H1 (cell line): ENCODE data around the gene COL4A2. TPM values are rescaled to one million over a fixed set of nuclear protein-coding genes. Genes with fewer than 3 reads are reported as not detected.

Source experiments
- CTCF ChIA-PET: fragments of 300-600 bp; sonication (Branson Sonifier 250); formaldehyde crosslinking; loops from one replicate; lab custom pipeline; 2021; ENCODE audit not compliant: partially characterized antibody; lab: Charles Lee
- POLR2A ChIA-PET: fragments of 300-600 bp; sonication (Branson Sonifier 250); formaldehyde crosslinking; loops from one replicate; lab custom pipeline; 2021; ENCODE audit warnings: inconsistent platforms; ENCODE audit not compliant: partially characterized antibody; lab: Charles Lee
- DNase-seq, 2 experiments: peaks; one replicate each; pipeline versions ENCODE4 v3.0.0 to v3.0.0-alpha.2; 2010 to 2022; ENCODE audit warnings: low spot score in 2 of 2, low read depth in 1 of 2, mixed read lengths in 1 of 2
- FAIRE-seq: peaks from 2 replicates; lab custom pipeline; 2011; peaks lifted over from hg19 to GRCh38; lab: Jason Lieb, UNC
- H2AFZ ChIP-seq: 2 replicates; pipeline ENCODE4 v1.8.1; 2012; ENCODE audit warnings: low read length, inconsistent platforms
- H2AK5ac ChIP-seq: 2 replicates; pipeline ENCODE4 v1.6.1; 2013; ENCODE audit warnings: low read depth, low read length
- H2BK120ac ChIP-seq: replicated peaks from 2 replicates; pipeline ENCODE3; 2013; ENCODE audit warnings: low read depth, low read length, inconsistent platforms
- H2BK12ac ChIP-seq: 2 replicates; pipeline ENCODE4 v1.6.1; 2013; ENCODE audit warnings: low read depth, low read length
- H2BK15ac ChIP-seq: 2 replicates; pipeline ENCODE4 v1.6.1; 2013; ENCODE audit warnings: low read length
- H2BK20ac ChIP-seq: 2 replicates; pipeline ENCODE4 v1.6.1; 2013; ENCODE audit warnings: low read length
- H2BK5ac ChIP-seq: 2 replicates; pipeline ENCODE4 v1.6.1; 2013; ENCODE audit warnings: low read depth, low read length
- H3K14ac ChIP-seq: 2 replicates; pipeline ENCODE4 v1.6.1; 2013; ENCODE audit warnings: inconsistent platforms; ENCODE audit not compliant: insufficient read length
- H3K18ac ChIP-seq: 2 replicates; pipeline ENCODE4 v1.6.1; 2013; ENCODE audit warnings: low read length; ENCODE audit errors: extremely low read depth
- H3K23ac ChIP-seq: 2 replicates; pipeline ENCODE4 v1.6.1; 2013; ENCODE audit warnings: inconsistent platforms; ENCODE audit not compliant: insufficient read length
- H3K23me2 ChIP-seq: 2 replicates; pipeline ENCODE4 v1.6.1; 2013; ENCODE audit warnings: low read depth, low read length
- H3K27ac ChIP-seq: 2 replicates; pipeline ENCODE4 v1.6.1; 2011; ENCODE audit warnings: low read depth, low read length, inconsistent platforms
- H3K27me3 ChIP-seq, 4 experiments: replicated peaks in 1 of 4; 1 replicate in 1 of 4; 2 replicates in 3 of 4; pipeline versions ENCODE4 v1.6.1 to v1.8.1; 2011 to 2013; ENCODE audit warnings: low read length in 3 of 4, mild to moderate bottlenecking in 3 of 4, inconsistent platforms in 2 of 4, mixed read lengths in 2 of 4, moderate library complexity in 1 of 4; ENCODE audit not compliant: control insufficient read depth in 3 of 4, insufficient read depth in 3 of 4; ENCODE audit errors: extremely low read depth in 1 of 4
- H3K36me3 ChIP-seq, 4 experiments: 2 replicates each; pipeline versions ENCODE4 v1.6.1 to v1.8.1; 2011 to 2013; ENCODE audit warnings: mild to moderate bottlenecking in 4 of 4, low read length in 3 of 4, moderate library complexity in 2 of 4, control low read depth in 1 of 4, inconsistent platforms in 1 of 4; ENCODE audit not compliant: insufficient read depth in 4 of 4, control insufficient read depth in 2 of 4
- H3K4ac ChIP-seq: replicated peaks from 2 replicates; pipeline ENCODE3; 2013; ENCODE audit warnings: low read length, low read depth, mixed read lengths, inconsistent platforms; ENCODE audit not compliant: insufficient read length
- H3K4me1 ChIP-seq, 4 experiments: replicated peaks in 1 of 4; 1 replicate in 1 of 4; 2 replicates in 3 of 4; pipeline versions ENCODE4 v1.6.1 to v1.8.1; 2011 to 2013; ENCODE audit warnings: low read length in 3 of 4, inconsistent platforms in 2 of 4, mixed read lengths in 1 of 4; ENCODE audit not compliant: insufficient read depth in 4 of 4, control insufficient read depth in 3 of 4
- H3K4me2 ChIP-seq, 2 experiments: 2 replicates each; pipeline versions ENCODE4 v1.6.1 to v1.8.1; 2011 to 2013; ENCODE audit warnings: low read depth in 2 of 2, low read length in 2 of 2, control low read depth in 1 of 2, inconsistent platforms in 1 of 2, mild to moderate bottlenecking in 1 of 2; ENCODE audit not compliant: insufficient read depth in 1 of 2
- H3K4me3 ChIP-seq, 4 experiments: fragments of 200-600, 300-600 bp in 1 of 4; sonication (generic), shearing (Covaris generic), sonication (Bioruptor Twin) in 1 of 4; 2 replicates each; pipeline versions ENCODE4 v1.5.1 to v1.8.1; 2011 to 2016; ENCODE audit warnings: low read length in 4 of 4, low read depth in 3 of 4, control low read depth in 2 of 4, inconsistent platforms in 2 of 4, mild to moderate bottlenecking in 2 of 4, mixed read lengths in 1 of 4, moderate library complexity in 1 of 4; ENCODE audit not compliant: insufficient read depth in 2 of 4; ENCODE audit errors: extremely low read depth in 1 of 4
- H3K56ac ChIP-seq: replicated peaks from 2 replicates; pipeline ENCODE3; 2013; ENCODE audit warnings: low read depth, mild to moderate bottlenecking, mixed read lengths, low read length, inconsistent platforms; ENCODE audit not compliant: insufficient read length
- H3K79me1 ChIP-seq: 2 replicates; pipeline ENCODE4 v1.6.1; 2013; ENCODE audit warnings: low read depth, low read length, control low read depth
- H3K79me2 ChIP-seq, 2 experiments: 2 replicates each; pipeline versions ENCODE4 v1.6.1 to v1.8.1; 2012 to 2013; ENCODE audit warnings: low read length in 2 of 2, mild to moderate bottlenecking in 2 of 2, inconsistent platforms in 1 of 2; ENCODE audit not compliant: insufficient read depth in 2 of 2, control insufficient read depth in 1 of 2
- H3K9ac ChIP-seq, 4 experiments: replicated peaks in 1 of 4; 1 replicate in 1 of 4; 2 replicates in 3 of 4; pipeline versions ENCODE4 v1.6.1 to v1.8.1; 2011 to 2013; ENCODE audit warnings: low read depth in 3 of 4, low read length in 3 of 4, control low read depth in 2 of 4, mild to moderate bottlenecking in 2 of 4, moderate library complexity in 2 of 4, inconsistent platforms in 1 of 4; ENCODE audit errors: extremely low read depth in 1 of 4
- H3K9me3 ChIP-seq, 2 experiments: 2 replicates each; pipeline versions ENCODE4 v1.6.1 to v1.8.1; 2012 to 2013; ENCODE audit warnings: mild to moderate bottlenecking in 2 of 2, moderate library complexity in 2 of 2, control low read depth in 1 of 2, inconsistent platforms in 1 of 2, low read depth in 1 of 2, low read length in 1 of 2, mixed read lengths in 1 of 2; ENCODE audit not compliant: insufficient read depth in 2 of 2
- H4K20me1 ChIP-seq, 2 experiments: replicated peaks in 1 of 2; 2 replicates each; pipeline versions ENCODE3 to v1.8.1; 2011 to 2013; ENCODE audit warnings: inconsistent platforms in 2 of 2, low read length in 2 of 2, mild to moderate bottlenecking in 1 of 2; ENCODE audit not compliant: insufficient read depth in 2 of 2, control insufficient read depth in 1 of 2
- H4K5ac ChIP-seq: 2 replicates; pipeline ENCODE4 v1.6.1; 2013; ENCODE audit warnings: low read length, low read depth, mixed read lengths, inconsistent platforms; ENCODE audit not compliant: insufficient read length
- H4K8ac ChIP-seq: 2 replicates; pipeline ENCODE4 v1.8.0; 2013; ENCODE audit warnings: mild to moderate bottlenecking, moderate library complexity, low read length, inconsistent platforms; ENCODE audit not compliant: insufficient read depth; ENCODE audit errors: extremely low read depth
- H4K91ac ChIP-seq: replicated peaks from 2 replicates; pipeline ENCODE3; 2013; ENCODE audit warnings: low read length, mixed read lengths, inconsistent platforms; ENCODE audit not compliant: insufficient read length
- CEBPB ChIP-seq: IDR thresholded peaks from 2 replicates; pipeline ENCODE4 v1.6.1; 2012; ENCODE audit warnings: low read depth, low read length
- CTBP2 ChIP-seq: IDR thresholded peaks from 2 replicates; pipeline ENCODE4 v1.7.0; 2011; ENCODE audit warnings: borderline replicate concordance, mild to moderate bottlenecking, moderate library complexity, mixed read lengths, low read length; ENCODE audit not compliant: insufficient read depth, insufficient read length
- POLR2AphosphoS5 ChIP-seq: IDR thresholded peaks from 2 replicates; pipeline ENCODE4 v1.6.1; 2011; ENCODE audit warnings: low read depth, low read length
- RBBP5 ChIP-seq: IDR thresholded peaks from 2 replicates; pipeline ENCODE4 v1.7.1; 2012; ENCODE audit warnings: low read depth, mild to moderate bottlenecking, inconsistent platforms, low read length, moderate library complexity, borderline replicate concordance
- RNF2 ChIP-seq: fragments of 200-900, 300-1000 bp; sonication (generic); IDR thresholded peaks from 2 replicates; pipeline ENCODE4 v1.7.1; 2016; ENCODE audit warnings: borderline replicate concordance, low read depth, mild to moderate bottlenecking, antibody characterized with exemption, low read length; ENCODE audit not compliant: poor library complexity, severe bottlenecking; ENCODE audit errors: missing control alignments
- WGBS, 2 experiments: shearing (Covaris generic) in 1 of 2; methylation state at CpG; one replicate each; pipeline versions ENCODE4 v1.1.6 to v1.1.7; 2013 to 2015; ENCODE audit warnings: low lambda C conversion rate in 2 of 2, mixed read lengths in 2 of 2, inconsistent platforms in 1 of 2, low coverage in 1 of 2, missing lambda C conversion rate in 1 of 2; ENCODE audit not compliant: insufficient replicate concordance in 2 of 2, insufficient coverage in 1 of 2, insufficient read length in 1 of 2; ENCODE audit errors: extremely low coverage in 1 of 2, missing lambda C conversion rate in 1 of 2; 5-methylcytosine and 5-hydroxymethylcytosine counted together
- polyA plus RNA-seq, 7 experiments: library from polyadenylated mRNA; depleted of rRNA in 3 of 7; stranded (reverse) in 5 of 7; unstranded in 2 of 7; fragments of >200 nt in 5 of 7; fragments of 200-250 nt in 2 of 7; gene quantifications; 1 replicate in 5 of 7; 2 replicates in 1 of 7; 4 replicates in 1 of 7; pipeline versions ENCODE4 v1.2.1 to v1.2.3, GENCODE V29; 2011 to 2013; ENCODE audit warnings: missing spikeins in 2 of 7, mixed read lengths in 2 of 7
- total RNA-seq: library from RNA; stranded (reverse); fragmentation: NEBNext Ultra II Directional; extraction: Animal tissue kit (Norgen Biotek cat#: 25700); gene quantifications from 2 replicates; pipeline ENCODE4 v1.2.1, GENCODE V29; 2021

COL4A2 gene
- total and polyA plus RNA-seq, 2 of the 8 experiments (the other 6 are each of a cell fraction or from before 2014, with no cell fraction given) = 80.4 to 87.3 TPM

DNA sequence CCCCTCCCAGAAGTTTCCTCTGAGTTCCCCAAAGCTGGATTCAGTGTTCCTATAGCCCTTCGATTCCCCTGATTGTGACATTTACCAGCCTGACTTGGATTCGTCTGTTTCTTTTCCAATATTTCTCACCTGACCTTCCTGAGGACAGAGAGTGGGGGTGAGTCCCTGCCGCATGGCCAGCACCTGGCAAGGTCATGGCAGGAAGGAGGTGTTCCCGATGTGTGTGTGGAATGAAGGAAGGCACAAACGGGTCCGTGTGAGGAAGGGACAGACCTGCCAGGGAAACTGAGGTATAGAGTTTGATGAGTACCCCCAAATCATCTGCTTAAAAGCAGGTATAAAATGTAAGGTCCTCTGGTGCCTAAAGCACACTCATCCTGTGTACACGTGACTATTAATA lies 3.4 kb upstream of the COL4A2 start:
- no peak overlapping the region for H3K4me3 ChIP-seq
- H4K91ac ChIP-seq = no peak overlapping the region
- peaks cover 0 to 16% of the 10 kb centered on the region in 2 experiments; a peak in 2 of 4 replicates for H3K79me2 ChIP-seq
- no peaks in the 10 kb centered on the region for H3K9me3 ChIP-seq
- DNase-seq (no peak), FAIRE-seq (no peak)
- no peak overlapping the region for H2BK15ac ChIP-seq
- no peak overlapping the region for H3K9ac ChIP-seq
- H3K56ac ChIP-seq = no peak overlapping the region
- H4K5ac ChIP-seq = no peak overlapping the region
- H3K14ac ChIP-seq = no peak overlapping the region
- H2BK12ac ChIP-seq = no peak overlapping the region
- H3K4me2 ChIP-seq = no peak overlapping the region
- 87% methylated on average over 7 of the region's 7 CpGs; no CpG with 5 or more reads in 1 of the 2 experiments for WGBS, 2 experiments
- H4K8ac ChIP-seq = no peak overlapping the region
- peaks cover 0 to 13% (median 10%) of the 10 kb centered on the region in 4 experiments; a peak in 5 of 7 replicates for H3K27me3 ChIP-seq
- H3K36me3 ChIP-seq = no peaks in the 10 kb centered on the region
- POLR2A ChIA-PET = no interaction called here
- H2AFZ ChIP-seq = no peak overlapping the region
- peaks cover 10 to 17% (median 16%) of the 10 kb centered on the region in 4 experiments for H3K4me1 ChIP-seq
- no peak overlapping the region for H2BK120ac ChIP-seq
- H3K79me1 ChIP-seq = peaks cover 4% of the 10 kb centered on the region; the same call in 1 of the 2 replicates
- no peak overlapping the region for H2BK20ac ChIP-seq
- no peak overlapping the region for H3K23ac ChIP-seq
- peaks cover 0 to 1% of the 10 kb centered on the region in 2 experiments for H4K20me1 ChIP-seq
- CTCF ChIA-PET = interaction anchor here (0.7 to 2.5 kb wide), 6 partner anchors 20 to 107 kb away, joined by 3 to 8 read pairs (median 5); no protein-coding TSS in a partner anchor
- H3K18ac ChIP-seq = no peak overlapping the region
- no peak overlapping the region for H2BK5ac ChIP-seq
- no peak overlapping the region for H3K27ac ChIP-seq
- no peak overlapping the region for H3K4ac ChIP-seq
- H2AK5ac ChIP-seq = no peak overlapping the region
- peaks cover 13% of the 10 kb centered on the region for H3K23me2 ChIP-seq
- no peak for TF ChIP-seq RNF2
- TF ChIP-seq CTBP2 = no peak
- no peak for TF ChIP-seq POLR2AphosphoS5
- TF ChIP-seq RBBP5 = no peak
- TF ChIP-seq CEBPB = no peak
